ENCODE results near the gene HOXB13. TPM values are rescaled to one million over a fixed set of nuclear protein-coding genes. Genes with fewer than 3 reads are reported as not detected.

Gene HOXB13
- total and polyA plus RNA-seq, 8 donors, result not detected

DNA sequence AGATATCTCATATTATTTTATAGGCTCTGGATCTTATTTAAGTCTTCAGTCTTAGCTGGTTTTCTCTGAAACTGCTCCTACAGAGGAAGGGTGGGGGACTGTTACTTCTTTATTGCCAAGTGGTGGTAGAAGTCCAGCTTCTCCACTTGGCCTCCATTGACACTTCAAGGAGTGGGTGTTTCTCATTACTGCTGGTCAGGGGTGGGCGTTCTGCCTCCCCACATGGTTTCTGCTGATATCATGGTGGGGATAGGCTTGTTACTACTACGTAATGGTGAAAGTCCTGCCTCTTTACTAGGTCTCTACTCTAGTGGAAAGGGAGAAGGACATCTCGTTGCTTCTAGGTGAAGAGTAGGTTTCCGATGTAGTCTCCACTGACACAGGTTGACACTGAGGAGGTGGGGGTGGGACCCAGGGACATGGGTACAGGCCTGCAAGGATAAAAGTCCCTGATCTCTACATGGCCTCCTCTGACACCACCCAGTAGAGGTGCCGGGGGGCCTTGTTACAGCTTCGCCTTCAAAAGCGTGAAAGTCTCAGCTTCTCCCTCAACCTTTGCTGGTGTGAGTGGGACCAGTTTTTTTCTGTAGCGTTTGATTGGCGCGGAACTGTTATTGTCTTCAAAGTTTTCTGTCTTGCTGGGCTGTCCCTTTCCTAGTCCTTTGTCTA lies 26.6 kb downstream of the HOXB13 start:
- Histone ChIP-seq H3K36me3 (no peaks in the 10 kb centered on the region), H3K4me3 (no peak overlapping the region), H3K4me1 (no peaks in the 10 kb centered on the region), H3K9me3 (no peaks in the 10 kb centered on the region), H3K27me3 (peaks cover 21 to 99% of the 10 kb centered on the region in 2 donors), H3K27ac (no peak overlapping the region)
- intact Hi-C loops (cut with DNase I), result no loop called here
- DNase-seq, result no peak
- ATAC-seq, result no peak
- TF ChIP-seq, protein P1, sequence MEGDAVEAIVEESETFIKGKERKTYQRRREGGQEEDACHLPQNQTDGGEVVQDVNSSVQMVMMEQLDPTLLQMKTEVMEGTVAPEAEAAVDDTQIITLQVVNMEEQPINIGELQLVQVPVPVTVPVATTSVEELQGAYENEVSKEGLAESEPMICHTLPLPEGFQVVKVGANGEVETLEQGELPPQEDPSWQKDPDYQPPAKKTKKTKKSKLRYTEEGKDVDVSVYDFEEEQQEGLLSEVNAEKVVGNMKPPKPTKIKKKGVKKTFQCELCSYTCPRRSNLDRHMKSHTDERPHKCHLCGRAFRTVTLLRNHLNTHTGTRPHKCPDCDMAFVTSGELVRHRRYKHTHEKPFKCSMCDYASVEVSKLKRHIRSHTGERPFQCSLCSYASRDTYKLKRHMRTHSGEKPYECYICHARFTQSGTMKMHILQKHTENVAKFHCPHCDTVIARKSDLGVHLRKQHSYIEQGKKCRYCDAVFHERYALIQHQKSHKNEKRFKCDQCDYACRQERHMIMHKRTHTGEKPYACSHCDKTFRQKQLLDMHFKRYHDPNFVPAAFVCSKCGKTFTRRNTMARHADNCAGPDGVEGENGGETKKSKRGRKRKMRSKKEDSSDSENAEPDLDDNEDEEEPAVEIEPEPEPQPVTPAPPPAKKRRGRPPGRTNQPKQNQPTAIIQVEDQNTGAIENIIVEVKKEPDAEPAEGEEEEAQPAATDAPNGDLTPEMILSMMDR (IDR thresholded peaks at IDR 0.05), result no peak

DNA sequence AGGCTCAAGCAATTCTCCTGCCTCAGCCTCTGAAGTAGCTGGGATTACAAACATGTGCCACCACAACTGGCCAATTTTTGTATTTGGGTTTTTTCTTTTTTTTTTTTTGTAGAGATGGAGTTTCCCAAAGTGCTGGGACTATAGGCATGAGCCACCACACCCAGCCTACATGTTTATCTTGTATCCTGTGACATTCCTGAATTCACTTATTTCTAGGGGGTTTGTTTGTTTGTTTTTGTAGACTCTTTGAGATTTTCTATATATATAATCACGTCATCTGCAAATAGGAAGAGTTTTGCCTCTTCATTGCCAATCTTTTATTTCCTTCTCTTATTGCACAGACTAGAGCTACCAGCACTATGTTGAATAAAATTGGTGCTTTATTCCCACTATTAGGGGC lies 35.4 kb downstream of the HOXB13 start:
- DNase-seq (no peak), ATAC-seq (no peak)
- H3K27me3 ChIP-seq, result peaks cover 17 to 72% of the 10 kb centered on the region in 2 donors
- intact Hi-C loops (cut with DNase I), result no loop called here
- H3K4me1 ChIP-seq, result no peaks in the 10 kb centered on the region
- no peak overlapping the region for H3K4me3 ChIP-seq
- TF ChIP-seq, protein P1 (IDR thresholded peaks at IDR 0.05), result no peak
- H3K27ac ChIP-seq, result no peak overlapping the region
- peaks cover 0 to 4% of the 10 kb centered on the region in 2 donors for H3K9me3 ChIP-seq
- no peaks in the 10 kb centered on the region for H3K36me3 ChIP-seq

DNA sequence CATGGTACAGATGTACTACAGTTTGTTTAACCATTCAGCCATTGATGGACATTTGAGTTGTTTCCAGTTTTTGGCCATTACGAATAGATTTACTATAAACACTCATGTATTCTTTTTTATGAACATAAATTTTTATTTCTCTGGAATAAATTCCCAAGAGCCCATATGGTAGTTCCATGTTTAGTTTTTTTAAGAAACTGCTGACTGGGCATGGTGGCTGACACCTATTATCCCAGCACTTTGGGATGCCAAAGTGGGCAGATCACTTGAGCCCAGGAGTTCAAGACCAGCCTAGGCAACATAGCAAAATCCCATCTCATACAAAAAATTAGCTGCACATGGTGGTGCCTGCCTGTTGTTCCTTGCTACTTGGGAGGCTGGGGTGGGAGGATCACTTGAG lies 36.5 kb downstream of the HOXB13 start:
- no peaks in the 10 kb centered on the region for H3K4me1 ChIP-seq
- peaks cover 17 to 71% of the 10 kb centered on the region in 2 donors for H3K27me3 ChIP-seq
- TF ChIP-seq, protein P1 (IDR thresholded peaks at IDR 0.05), result no peak
- ATAC-seq (no peak), DNase-seq (no peak)
- no peak overlapping the region for H3K27ac ChIP-seq
- intact Hi-C loops (cut with DNase I), result no loop called here
- no peak overlapping the region for H3K4me3 ChIP-seq
- H3K9me3 ChIP-seq, result peaks cover 0 to 4% of the 10 kb centered on the region in 2 donors
- H3K36me3 ChIP-seq, result no peaks in the 10 kb centered on the region

DNA sequence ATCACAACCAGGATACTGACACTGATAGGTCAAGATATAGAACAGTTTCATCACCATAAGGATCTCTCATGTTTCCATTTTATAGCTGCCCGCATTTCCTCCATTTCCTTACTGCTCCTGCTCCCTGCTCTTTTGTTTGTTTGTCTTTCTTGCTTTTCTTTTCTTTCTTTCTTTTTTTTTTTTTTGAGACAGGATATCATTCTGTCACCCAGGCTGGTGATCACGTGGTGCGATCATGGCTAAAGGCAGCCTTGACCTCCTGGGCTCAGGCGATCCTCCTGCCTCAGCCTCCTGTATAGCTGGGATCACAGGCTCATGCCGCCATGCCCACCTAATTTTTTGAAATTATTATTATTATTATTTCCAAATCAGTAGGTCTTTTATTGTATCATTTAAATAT lies 37.9 kb downstream of the HOXB13 start:
- H3K27ac ChIP-seq, result no peak overlapping the region
- ATAC-seq (no peak), DNase-seq (no peak)
- no peaks in the 10 kb centered on the region for H3K4me1 ChIP-seq
- TF ChIP-seq, protein P1 (IDR thresholded peaks at IDR 0.05), result no peak
- H3K4me3 ChIP-seq, result no peak overlapping the region
- H3K27me3 ChIP-seq, result peaks cover 17 to 57% of the 10 kb centered on the region in 2 donors
- intact Hi-C loops (cut with DNase I), result no loop called here
- no peaks in the 10 kb centered on the region for H3K36me3 ChIP-seq
- H3K9me3 ChIP-seq, result peaks cover 0 to 4% of the 10 kb centered on the region in 2 donors

DNA sequence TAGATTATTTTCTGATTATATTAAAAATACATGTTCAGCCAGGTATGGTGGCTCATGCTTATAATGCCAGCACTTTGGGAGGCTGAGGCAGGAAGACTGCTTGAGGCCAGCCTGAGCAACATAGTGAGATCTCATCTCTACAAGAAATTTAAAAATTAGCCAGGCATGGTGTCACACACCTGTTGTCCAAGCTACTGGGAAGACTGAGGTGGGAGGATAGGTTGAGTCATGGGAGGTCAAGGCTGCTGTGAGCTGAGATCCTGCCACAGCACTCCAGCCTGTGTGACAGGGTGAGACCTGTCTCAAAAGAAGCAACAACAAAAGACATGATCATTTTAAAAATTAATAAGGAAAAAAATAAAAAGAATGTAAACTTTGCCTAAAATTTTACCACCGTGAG lies 46.9 kb downstream of the HOXB13 start:
- peaks cover 4% of the 10 kb centered on the region in 2 donors for H3K4me1 ChIP-seq
- no peak overlapping the region for H3K27ac ChIP-seq
- no peak overlapping the region for H3K4me3 ChIP-seq
- DNase-seq, result no peak
- no peak for ATAC-seq
- H3K9me3 ChIP-seq, result no peaks in the 10 kb centered on the region
- H3K36me3 ChIP-seq, result no peaks in the 10 kb centered on the region
- H3K27me3 ChIP-seq, result peaks cover 8 to 65% of the 10 kb centered on the region in 2 donors
- intact Hi-C loops (cut with DNase I), result no loop called here
- TF ChIP-seq, protein P1 (IDR thresholded peaks at IDR 0.05), result no peak
